ENCODE data around the gene RPL22.

- TF ChIP-seq ZNF274 (IDR thresholded peaks at IDR 0.05; ENCODE audit: low read depth, low read length): no peak
- no peak for TF ChIP-seq YY1 (IDR thresholded peaks at IDR 0.05; ENCODE audit: insufficient read depth, insufficient read length)
- TF ChIP-seq SUZ12 (IDR thresholded peaks at IDR 0.05; ENCODE audit: extremely low read depth, insufficient read depth, insufficient read length): no peak
Measured at GRCh38 chr1:6243053-6243834, 43.8 kb upstream of the RPL22 start.
